ENCODE results near the gene ZNF827. TPM values are rescaled to one million over a fixed set of nuclear protein-coding genes. Genes with fewer than 3 reads are reported as not detected.

Gene ZNF827
- total RNA-seq, 1 donor = 10.7 TPM

DNA sequence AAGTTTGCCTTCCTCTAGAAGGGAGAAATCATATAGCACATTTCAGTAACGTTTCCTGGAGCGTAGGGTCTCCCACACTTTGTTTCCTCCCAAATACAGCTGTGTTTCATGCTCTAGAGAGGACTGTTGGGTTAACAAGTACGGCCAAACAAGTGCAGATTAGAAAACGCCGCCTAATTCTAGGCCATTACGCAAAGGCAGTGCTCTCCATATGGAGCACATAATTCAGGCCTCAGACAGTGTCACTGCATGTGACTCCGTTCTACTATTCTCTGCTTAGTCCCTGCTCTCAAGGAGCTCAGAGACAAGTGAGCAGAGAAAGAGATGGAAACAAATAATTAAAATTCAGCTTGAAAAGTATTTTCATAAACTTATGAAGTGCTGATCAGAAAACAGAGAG lies 11.6 kb downstream of the ZNF827 start:
- no peak for DNase-seq (ENCODE audit: low read depth)
- H3K4me3 ChIP-seq (ENCODE audit: low read depth, low read length) = no peak overlapping the region
- TF ChIP-seq, protein P1, sequence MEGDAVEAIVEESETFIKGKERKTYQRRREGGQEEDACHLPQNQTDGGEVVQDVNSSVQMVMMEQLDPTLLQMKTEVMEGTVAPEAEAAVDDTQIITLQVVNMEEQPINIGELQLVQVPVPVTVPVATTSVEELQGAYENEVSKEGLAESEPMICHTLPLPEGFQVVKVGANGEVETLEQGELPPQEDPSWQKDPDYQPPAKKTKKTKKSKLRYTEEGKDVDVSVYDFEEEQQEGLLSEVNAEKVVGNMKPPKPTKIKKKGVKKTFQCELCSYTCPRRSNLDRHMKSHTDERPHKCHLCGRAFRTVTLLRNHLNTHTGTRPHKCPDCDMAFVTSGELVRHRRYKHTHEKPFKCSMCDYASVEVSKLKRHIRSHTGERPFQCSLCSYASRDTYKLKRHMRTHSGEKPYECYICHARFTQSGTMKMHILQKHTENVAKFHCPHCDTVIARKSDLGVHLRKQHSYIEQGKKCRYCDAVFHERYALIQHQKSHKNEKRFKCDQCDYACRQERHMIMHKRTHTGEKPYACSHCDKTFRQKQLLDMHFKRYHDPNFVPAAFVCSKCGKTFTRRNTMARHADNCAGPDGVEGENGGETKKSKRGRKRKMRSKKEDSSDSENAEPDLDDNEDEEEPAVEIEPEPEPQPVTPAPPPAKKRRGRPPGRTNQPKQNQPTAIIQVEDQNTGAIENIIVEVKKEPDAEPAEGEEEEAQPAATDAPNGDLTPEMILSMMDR (IDR thresholded peaks at IDR 0.05; ENCODE audit: insufficient read depth, low read length) = no peak

- DNase-seq (ENCODE audit: low read depth) = no peak
- H3K4me3 ChIP-seq (ENCODE audit: low read depth, low read length) = no peak overlapping the region
- TF ChIP-seq, protein P1 (IDR thresholded peaks at IDR 0.05; ENCODE audit: insufficient read depth, low read length) = no peak
These were observed 17.4 kb downstream of the ZNF827 start for GRCh38 chr4:145921231-145921630.

- no peak overlapping the region for H3K4me3 ChIP-seq (ENCODE audit: low read depth, low read length)
- peak; percentile 93 for DNase-seq (ENCODE audit: low read depth)
These were observed 18.4 kb downstream of the ZNF827 start for GRCh38 chr4:145920205-145920604.

GRCh38 chr4:145912376-145912775 lies 26.2 kb downstream of the ZNF827 start:
- DNase-seq (ENCODE audit: low read depth) = peak; percentile 9
- TF ChIP-seq, protein P1 (IDR thresholded peaks at IDR 0.05; ENCODE audit: insufficient read depth, low read length) = no peak
- no peak overlapping the region for H3K4me3 ChIP-seq (ENCODE audit: low read depth, low read length)

More at GRCh38 chr4:145920205-145920604, 18.4 kb downstream of the ZNF827 start:
- TF ChIP-seq, protein P1 (IDR thresholded peaks at IDR 0.05; ENCODE audit: insufficient read depth, low read length) = no peak

DNA sequence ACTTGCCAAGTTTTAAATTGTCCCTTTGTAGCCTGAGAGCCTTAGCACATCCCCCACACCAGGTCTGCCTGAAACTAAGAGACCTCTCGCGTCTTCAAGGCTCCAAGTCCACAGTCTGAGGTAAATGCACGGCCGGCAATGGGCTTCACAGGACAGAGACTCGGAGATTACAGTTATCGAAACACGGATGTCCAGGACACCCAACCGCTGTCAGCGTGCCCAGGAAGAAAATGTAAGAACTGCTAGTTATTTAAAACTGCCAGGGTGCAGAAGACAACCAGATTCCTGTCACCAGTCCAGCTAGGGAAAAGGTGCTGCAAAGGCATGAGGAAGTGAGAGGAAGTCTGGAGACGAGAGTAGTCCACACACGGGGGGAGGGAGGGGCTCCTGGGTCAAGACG lies 28.9 kb downstream of the ZNF827 start:
- TF ChIP-seq, protein P1 (IDR thresholded peaks at IDR 0.05; ENCODE audit: insufficient read depth, low read length) = no peak
- H3K4me3 ChIP-seq (ENCODE audit: low read depth, low read length) = no peak overlapping the region
- DNase-seq (ENCODE audit: low read depth) = no peak

DNA sequence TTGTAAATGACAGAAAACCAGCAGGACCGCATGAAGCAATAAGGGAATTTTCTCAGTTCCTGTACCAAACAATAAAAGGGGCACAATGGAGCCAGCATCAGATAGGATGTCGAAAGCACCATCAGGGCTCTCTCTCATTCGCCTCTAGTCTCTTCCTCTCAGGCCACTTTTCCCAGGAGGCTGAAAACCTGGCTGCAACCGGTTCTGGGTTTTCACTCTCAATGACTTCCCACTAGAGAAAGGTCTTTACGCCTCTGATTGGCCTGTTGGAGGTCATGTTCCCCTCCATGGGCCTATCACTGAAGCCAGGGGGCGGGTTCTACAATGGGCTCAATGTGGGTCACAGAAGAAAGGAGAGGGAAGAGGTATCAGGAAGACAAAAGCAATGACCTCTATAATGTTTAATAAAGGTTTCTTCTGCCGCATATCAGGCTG lies 29.3 kb downstream of the ZNF827 start:
- DNase-seq (ENCODE audit: low read depth) = peak; percentile 30
- no peak overlapping the region for H3K4me3 ChIP-seq (ENCODE audit: low read depth, low read length)

More for the DNA sequence above, 29.3 kb downstream of the ZNF827 start:
- TF ChIP-seq, protein P1 (IDR thresholded peaks at IDR 0.05; ENCODE audit: insufficient read depth, low read length) = no peak

Measured in fibroblast of the aortic adventitia (primary cell).